ENCODE results near the gene CD82.

CD82 gene

GRCh38 chr11:44590769-44591168 lies 25.3 kb downstream of the CD82 start:
- in situ Hi-C loops (cut with HindIII; ENCODE audit: low sequenced_read_pairs), result no loop called here
- no peak for DNase-seq (ENCODE audit: low read depth)
- TF ChIP-seq CTCF (IDR thresholded peaks at IDR 0.05; ENCODE audit: low read depth, low read length, missing control alignments), result no peak
- no peak overlapping the region for H3K4me3 ChIP-seq (ENCODE audit: low read depth, low read length)

DNA sequence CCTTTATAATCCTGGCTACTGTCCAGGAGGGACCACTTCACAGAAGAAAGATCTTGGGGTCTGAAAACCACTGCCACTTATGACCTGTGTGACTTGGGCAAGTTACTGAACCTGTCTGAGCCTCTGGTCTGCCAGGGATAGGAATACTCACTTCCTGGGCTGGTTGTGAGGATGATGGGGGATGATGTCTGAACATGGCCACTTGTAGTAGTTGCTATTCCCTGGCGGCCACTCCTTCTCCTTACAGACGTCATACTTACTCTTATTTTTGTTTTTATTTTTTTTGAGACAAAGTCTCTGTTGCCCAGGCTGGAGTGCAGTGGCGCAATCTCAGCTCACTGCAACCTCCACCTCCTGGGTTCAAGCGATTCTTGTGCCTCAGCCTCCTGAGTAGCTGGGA lies 26.1 kb downstream of the CD82 start:
- no peak for DNase-seq (ENCODE audit: low read depth)
- TF ChIP-seq CTCF (IDR thresholded peaks at IDR 0.05; ENCODE audit: low read depth, low read length, missing control alignments), result no peak
- in situ Hi-C loops (cut with HindIII; ENCODE audit: low sequenced_read_pairs), result no loop called here
- H3K4me3 ChIP-seq (ENCODE audit: low read depth, low read length), result no peak overlapping the region

GRCh38 chr11:44592125-44592940 lies 26.9 kb downstream of the CD82 start:
- TF ChIP-seq CTCF (IDR thresholded peaks at IDR 0.05; ENCODE audit: low read depth, low read length, missing control alignments), result no peak
- no peak overlapping the region for H3K4me3 ChIP-seq (ENCODE audit: low read depth, low read length)
- in situ Hi-C loops (cut with HindIII; ENCODE audit: low sequenced_read_pairs), result no loop called here
- no peak for DNase-seq (ENCODE audit: low read depth)

GRCh38 chr11:44593251-44593650 lies 27.8 kb downstream of the CD82 start:
- in situ Hi-C loops (cut with HindIII; ENCODE audit: low sequenced_read_pairs), result no loop called here
- DNase-seq (ENCODE audit: low read depth), result no peak
- no peak overlapping the region for H3K4me3 ChIP-seq (ENCODE audit: low read depth, low read length)
- no peak for TF ChIP-seq CTCF (IDR thresholded peaks at IDR 0.05; ENCODE audit: low read depth, low read length, missing control alignments)

DNA sequence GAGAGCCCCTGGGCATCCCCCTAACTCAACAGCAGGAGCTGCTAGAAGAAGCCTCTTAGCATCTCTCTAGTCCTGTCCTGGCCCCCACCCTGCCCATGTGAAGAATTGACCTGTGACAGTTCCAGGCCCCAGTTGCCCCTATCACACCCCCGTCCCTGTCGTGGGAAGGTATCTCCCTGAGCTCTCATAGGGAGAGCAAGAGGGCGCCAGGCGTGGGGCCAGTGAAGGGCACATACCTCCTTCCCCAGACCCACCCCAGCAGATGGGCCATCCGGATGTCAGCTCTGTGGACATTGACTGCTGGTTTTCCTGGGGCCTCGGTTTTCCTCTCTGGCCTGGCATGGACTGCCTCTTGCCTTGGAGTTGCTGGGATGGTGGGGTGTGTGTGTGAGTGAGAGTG lies 29.5 kb downstream of the CD82 start:
- no peak overlapping the region for H3K4me3 ChIP-seq (ENCODE audit: low read depth, low read length)
- DNase-seq (ENCODE audit: low read depth), result no peak
- TF ChIP-seq CTCF (IDR thresholded peaks at IDR 0.05; ENCODE audit: low read depth, low read length, missing control alignments), result no peak
- in situ Hi-C loops (cut with HindIII; ENCODE audit: low sequenced_read_pairs), result no loop called here

DNA sequence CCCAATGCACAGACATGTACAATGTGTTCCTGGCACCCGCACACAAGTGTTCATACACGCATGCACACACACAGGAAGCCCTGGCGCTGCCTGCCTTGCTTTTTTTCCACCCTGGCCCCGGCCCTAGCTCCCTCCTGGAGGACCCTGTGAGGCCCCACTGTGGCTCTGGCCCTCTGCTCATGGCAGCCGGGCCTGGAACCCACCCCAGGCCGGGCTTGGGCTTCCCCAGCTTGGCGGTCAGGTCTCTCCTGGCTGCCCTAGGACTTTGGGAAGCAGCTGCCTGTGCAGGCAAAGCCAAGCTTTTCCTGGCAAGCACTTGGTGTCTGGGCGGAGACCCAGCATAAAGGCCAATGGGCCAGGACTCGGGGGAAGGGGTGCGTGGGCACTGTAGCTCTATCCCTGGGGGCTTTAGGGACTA lies 30.5 kb downstream of the CD82 start:
- no peak for DNase-seq (ENCODE audit: low read depth)
- TF ChIP-seq CTCF (IDR thresholded peaks at IDR 0.05; ENCODE audit: low read depth, low read length, missing control alignments), result no peak
- no peak overlapping the region for H3K4me3 ChIP-seq (ENCODE audit: low read depth, low read length)
- in situ Hi-C loops (cut with HindIII; ENCODE audit: low sequenced_read_pairs), result no loop called here
